Measurements from ENCODE around the gene CEP41.
A peak's percentile ranks its signal among the peaks of the same experiment; 100 is the strongest.

CEP41 gene

DNA sequence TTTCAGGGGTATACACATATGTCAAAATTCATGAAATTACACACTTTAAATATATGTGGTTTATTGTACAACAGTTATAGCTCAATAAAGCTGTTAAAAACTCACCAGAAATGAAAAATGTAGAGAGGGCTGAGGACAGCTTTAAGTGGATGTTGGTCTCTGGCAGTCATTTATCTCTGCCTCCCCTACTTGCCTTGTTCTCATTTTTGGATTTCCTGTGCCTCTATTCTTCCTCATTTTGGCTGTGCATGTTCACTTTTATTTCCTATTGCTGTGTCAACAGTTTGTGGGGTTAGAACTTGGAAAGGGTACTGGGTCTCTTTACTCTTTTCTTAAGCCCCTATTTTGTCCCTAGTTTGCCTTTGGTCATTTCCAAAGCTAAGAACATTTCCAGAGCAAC is 32.5 kb upstream of the CEP41 start:
- H3K27ac ChIP-seq (replicated peaks), result peak overlapping the region; percentile 57
- peak in 1 of 2 experiments; percentile 51 for DNase-seq (ENCODE audit: low read depth in 1 of 2, low spot score in 1 of 2)
- TF ChIP-seq, protein P1, sequence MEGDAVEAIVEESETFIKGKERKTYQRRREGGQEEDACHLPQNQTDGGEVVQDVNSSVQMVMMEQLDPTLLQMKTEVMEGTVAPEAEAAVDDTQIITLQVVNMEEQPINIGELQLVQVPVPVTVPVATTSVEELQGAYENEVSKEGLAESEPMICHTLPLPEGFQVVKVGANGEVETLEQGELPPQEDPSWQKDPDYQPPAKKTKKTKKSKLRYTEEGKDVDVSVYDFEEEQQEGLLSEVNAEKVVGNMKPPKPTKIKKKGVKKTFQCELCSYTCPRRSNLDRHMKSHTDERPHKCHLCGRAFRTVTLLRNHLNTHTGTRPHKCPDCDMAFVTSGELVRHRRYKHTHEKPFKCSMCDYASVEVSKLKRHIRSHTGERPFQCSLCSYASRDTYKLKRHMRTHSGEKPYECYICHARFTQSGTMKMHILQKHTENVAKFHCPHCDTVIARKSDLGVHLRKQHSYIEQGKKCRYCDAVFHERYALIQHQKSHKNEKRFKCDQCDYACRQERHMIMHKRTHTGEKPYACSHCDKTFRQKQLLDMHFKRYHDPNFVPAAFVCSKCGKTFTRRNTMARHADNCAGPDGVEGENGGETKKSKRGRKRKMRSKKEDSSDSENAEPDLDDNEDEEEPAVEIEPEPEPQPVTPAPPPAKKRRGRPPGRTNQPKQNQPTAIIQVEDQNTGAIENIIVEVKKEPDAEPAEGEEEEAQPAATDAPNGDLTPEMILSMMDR (IDR thresholded peaks at IDR 0.05; ENCODE audit: insufficient read depth, low read length), result no peak
- TF ChIP-seq GABPA (IDR thresholded peaks at IDR 0.05; ENCODE audit: low read depth) (no peak), POLR2AphosphoS5 (IDR thresholded peaks at IDR 0.05; ENCODE audit: low read depth) (no peak), SPI1 (IDR thresholded peaks at IDR 0.05; ENCODE audit: borderline replicate concordance, low read depth) (no peak)
- TF ChIP-seq, protein P2, sequence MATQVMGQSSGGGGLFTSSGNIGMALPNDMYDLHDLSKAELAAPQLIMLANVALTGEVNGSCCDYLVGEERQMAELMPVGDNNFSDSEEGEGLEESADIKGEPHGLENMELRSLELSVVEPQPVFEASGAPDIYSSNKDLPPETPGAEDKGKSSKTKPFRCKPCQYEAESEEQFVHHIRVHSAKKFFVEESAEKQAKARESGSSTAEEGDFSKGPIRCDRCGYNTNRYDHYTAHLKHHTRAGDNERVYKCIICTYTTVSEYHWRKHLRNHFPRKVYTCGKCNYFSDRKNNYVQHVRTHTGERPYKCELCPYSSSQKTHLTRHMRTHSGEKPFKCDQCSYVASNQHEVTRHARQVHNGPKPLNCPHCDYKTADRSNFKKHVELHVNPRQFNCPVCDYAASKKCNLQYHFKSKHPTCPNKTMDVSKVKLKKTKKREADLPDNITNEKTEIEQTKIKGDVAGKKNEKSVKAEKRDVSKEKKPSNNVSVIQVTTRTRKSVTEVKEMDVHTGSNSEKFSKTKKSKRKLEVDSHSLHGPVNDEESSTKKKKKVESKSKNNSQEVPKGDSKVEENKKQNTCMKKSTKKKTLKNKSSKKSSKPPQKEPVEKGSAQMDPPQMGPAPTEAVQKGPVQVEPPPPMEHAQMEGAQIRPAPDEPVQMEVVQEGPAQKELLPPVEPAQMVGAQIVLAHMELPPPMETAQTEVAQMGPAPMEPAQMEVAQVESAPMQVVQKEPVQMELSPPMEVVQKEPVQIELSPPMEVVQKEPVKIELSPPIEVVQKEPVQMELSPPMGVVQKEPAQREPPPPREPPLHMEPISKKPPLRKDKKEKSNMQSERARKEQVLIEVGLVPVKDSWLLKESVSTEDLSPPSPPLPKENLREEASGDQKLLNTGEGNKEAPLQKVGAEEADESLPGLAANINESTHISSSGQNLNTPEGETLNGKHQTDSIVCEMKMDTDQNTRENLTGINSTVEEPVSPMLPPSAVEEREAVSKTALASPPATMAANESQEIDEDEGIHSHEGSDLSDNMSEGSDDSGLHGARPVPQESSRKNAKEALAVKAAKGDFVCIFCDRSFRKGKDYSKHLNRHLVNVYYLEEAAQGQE (IDR thresholded peaks at IDR 0.05; ENCODE audit: insufficient replicate concordance, low read depth), result no peak
- H3K4me3 ChIP-seq (replicated peaks; ENCODE audit: insufficient read depth, low read length), result no peak overlapping the region
- no peaks in the 10 kb centered on the region for H3K27me3 ChIP-seq (ENCODE audit: insufficient read depth, poor library complexity, severe bottlenecking)

DNA sequence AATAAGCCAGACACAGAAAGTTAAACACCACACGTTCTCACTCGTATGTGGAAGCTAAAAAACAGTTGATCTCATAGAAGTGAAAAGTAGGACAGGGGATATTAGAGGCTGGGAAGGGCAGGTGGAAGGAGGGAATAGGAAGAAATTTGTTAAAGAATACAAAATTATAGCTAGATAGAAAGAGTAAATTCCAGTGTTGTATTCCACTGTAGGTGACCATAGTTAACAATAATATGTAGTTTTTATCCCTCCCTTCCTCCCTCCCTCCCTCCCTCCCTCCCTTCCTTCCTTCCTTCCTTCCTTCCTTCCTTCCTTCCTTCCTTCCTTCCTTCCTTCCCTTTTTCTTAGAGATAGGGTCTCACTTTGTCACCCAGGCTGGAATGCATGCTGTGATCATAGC is 31.2 kb upstream of the CEP41 start:
- no peak overlapping the region for H3K27ac ChIP-seq (replicated peaks)
- no peak overlapping the region for H3K4me3 ChIP-seq (replicated peaks; ENCODE audit: insufficient read depth, low read length)
- DNase-seq (ENCODE audit: low read depth in 1 of 2, low spot score in 1 of 2), result no peak
- no peaks in the 10 kb centered on the region for H3K27me3 ChIP-seq (ENCODE audit: insufficient read depth, poor library complexity, severe bottlenecking)
- no peak for TF ChIP-seq GABPA (IDR thresholded peaks at IDR 0.05; ENCODE audit: low read depth)
- TF ChIP-seq POLR2AphosphoS5 (IDR thresholded peaks at IDR 0.05; ENCODE audit: low read depth), result no peak
- TF ChIP-seq, protein P2 (IDR thresholded peaks at IDR 0.05; ENCODE audit: insufficient replicate concordance, low read depth), result no peak
- TF ChIP-seq, protein P1 (IDR thresholded peaks at IDR 0.05; ENCODE audit: insufficient read depth, low read length), result no peak

DNA sequence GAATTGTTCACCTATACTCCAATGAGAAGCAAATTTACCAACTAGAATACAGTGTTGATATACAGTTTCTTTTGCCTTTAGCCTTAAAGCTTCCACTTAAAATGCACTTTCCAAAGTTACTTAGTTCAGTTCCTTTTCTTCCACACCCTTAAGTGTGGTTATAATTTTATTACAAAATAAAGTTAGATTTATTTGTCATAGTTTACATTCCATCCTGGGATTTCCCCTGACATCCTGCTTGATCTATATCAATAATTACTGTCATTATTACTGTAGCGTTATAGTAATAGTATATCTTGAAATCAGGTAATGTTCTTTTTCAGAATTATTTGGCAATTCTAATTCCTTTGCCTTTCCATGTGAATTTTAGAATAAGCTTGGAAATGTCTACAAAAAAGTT is 27.8 kb upstream of the CEP41 start:
- H3K27ac ChIP-seq (replicated peaks), result no peak overlapping the region
- no peak overlapping the region for H3K4me3 ChIP-seq (replicated peaks; ENCODE audit: insufficient read depth, low read length)
- no peak for DNase-seq (ENCODE audit: low read depth in 1 of 2, low spot score in 1 of 2)
- no peaks in the 10 kb centered on the region for H3K27me3 ChIP-seq (ENCODE audit: insufficient read depth, poor library complexity, severe bottlenecking)
- TF ChIP-seq, protein P1 (IDR thresholded peaks at IDR 0.05; ENCODE audit: insufficient read depth, low read length), result no peak
- TF ChIP-seq POLR2AphosphoS5 (IDR thresholded peaks at IDR 0.05; ENCODE audit: low read depth) (no peak), GABPA (IDR thresholded peaks at IDR 0.05; ENCODE audit: low read depth) (no peak), SPI1 (IDR thresholded peaks at IDR 0.05; ENCODE audit: borderline replicate concordance, low read depth) (no peak)
- TF ChIP-seq, protein P2 (IDR thresholded peaks at IDR 0.05; ENCODE audit: insufficient replicate concordance, low read depth), result no peak
